NCI-H345 treated with DMSO at 0.1 percent for 48 hours (cell line): Measurements from ENCODE around the gene SZT2.

Experiments
- DNase-seq: peaks from one replicate; lab custom pipeline; 2025; ENCODE audit not compliant: unreplicated experiment; lab: John Stamatoyannopoulos, UW

Gene SZT2

GRCh38 chr1:43441166-43441893 lies 51.6 kb downstream of the SZT2 start:
- no peak for DNase-seq

- no peak for DNase-seq
Observed at GRCh38 chr1:43441894-43442637, 52.4 kb downstream of the SZT2 start.

GRCh38 chr1:43442756-43443155 lies 53.1 kb downstream of the SZT2 start:
- DNase-seq, result no peak

- no peak for DNase-seq
Observed at GRCh38 chr1:43443197-43443946, 53.7 kb downstream of the SZT2 start.

- DNase-seq, result no peak
Observed at GRCh38 chr1:43444151-43444828, 54.6 kb downstream of the SZT2 start.

- no peak for DNase-seq
Observed at GRCh38 chr1:43444836-43445235, 55.1 kb downstream of the SZT2 start.

GRCh38 chr1:43445606-43446387 lies 56.1 kb downstream of the SZT2 start:
- no peak for DNase-seq

GRCh38 chr1:43446388-43446740 lies 56.7 kb downstream of the SZT2 start:
- DNase-seq, result no peak

GRCh38 chr1:43446881-43447835 lies 57.5 kb downstream of the SZT2 start:
- no peak for DNase-seq

- DNase-seq, result no peak
Observed at GRCh38 chr1:43447891-43448708, 58.4 kb downstream of the SZT2 start.

- no peak for DNase-seq
Observed at GRCh38 chr1:43448955-43449707, 59.4 kb downstream of the SZT2 start.

GRCh38 chr1:43449708-43450069 lies 60.0 kb downstream of the SZT2 start:
- no peak for DNase-seq

- DNase-seq, result no peak
Observed at GRCh38 chr1:43450251-43450941, 60.7 kb downstream of the SZT2 start.

- DNase-seq, result no peak
Observed at GRCh38 chr1:43451157-43451591, 61.5 kb downstream of the SZT2 start.

- no peak for DNase-seq
Observed at GRCh38 chr1:43451701-43452532, 62.2 kb downstream of the SZT2 start.

GRCh38 chr1:43452789-43453441 lies 63.2 kb downstream of the SZT2 start:
- peak; percentile 55 for DNase-seq
